NCI-H1105 treated with DMSO at 0.1 percent for 48 hours (cell line): Measurements from ENCODE around the gene MT1B.
"Not testable (repeated sequence)": the region's sequence is repeated elsewhere in the genome, so short reads cannot be mapped to it uniquely, and the experiment has no call there.

Experiments used
- DNase-seq: peaks from one replicate; lab custom pipeline; 2025; lab: John Stamatoyannopoulos, UW

The MT1B gene

GRCh38 chr16:56620339-56620897 lies 31.3 kb upstream of the MT1B start:
- DNase-seq: no peak

GRCh38 chr16:56621665-56622445 lies 29.8 kb upstream of the MT1B start:
- DNase-seq: not testable (repeated sequence)

- not testable (repeated sequence) for DNase-seq
Observed at GRCh38 chr16:56623184-56623583, 28.5 kb upstream of the MT1B start.

- no peak for DNase-seq
Observed at GRCh38 chr16:56623637-56624036, 28.0 kb upstream of the MT1B start.

- DNase-seq: no peak
Observed at GRCh38 chr16:56625140-56625942, 26.3 kb upstream of the MT1B start, which contains the start of gene MT1E. MT1E (plus strand) TSS chr16:56625781; CDS start chr16:56625852, 71 bp downstream.

GRCh38 chr16:56625943-56626654 lies 25.6 kb upstream of the MT1B start:
- DNase-seq: no peak

- no peak for DNase-seq
Observed at GRCh38 chr16:56626685-56627084, 25.0 kb upstream of the MT1B start.

GRCh38 chr16:56628486-56629350 lies 23.0 kb upstream of the MT1B start:
- no peak for DNase-seq

- no peak for DNase-seq
Observed at GRCh38 chr16:56629531-56629930, 22.2 kb upstream of the MT1B start.

- no peak for DNase-seq
Observed at GRCh38 chr16:56630134-56630533, 21.6 kb upstream of the MT1B start.

- no peak for DNase-seq
Observed at GRCh38 chr16:56631197-56631596, 20.5 kb upstream of the MT1B start.

- DNase-seq: no peak
Observed at GRCh38 chr16:56631832-56632155, 19.9 kb upstream of the MT1B start.

GRCh38 chr16:56632156-56632847 lies 19.4 kb upstream of the MT1B start, which contains the start of gene MT1M:
MT1M (plus strand) TSS chr16:56632659; CDS start chr16:56632732, 73 bp downstream.
- no peak for DNase-seq

- DNase-seq: no peak
Observed at GRCh38 chr16:56632848-56633365, 18.8 kb upstream of the MT1B start.

GRCh38 chr16:56633535-56633934 lies 18.2 kb upstream of the MT1B start:
- DNase-seq: no peak

GRCh38 chr16:56634715-56635440 lies 16.8 kb upstream of the MT1B start:
- DNase-seq: no peak

GRCh38 chr16:56635441-56635967 lies 16.2 kb upstream of the MT1B start:
- DNase-seq: no peak

GRCh38 chr16:56636616-56637413 lies 14.9 kb upstream of the MT1B start:
- DNase-seq: no peak
